GM23338 (cell line): ENCODE results near the gene PLS3. TPM values are rescaled to one million over a fixed set of nuclear protein-coding genes. Genes with fewer than 3 reads are reported as not detected.

Experiments used
- ATAC-seq: fragments of 200-7000 bp; cut with Tn5 transposase; 3 replicates; pipeline ENCODE4 v1.9.1; 2020
- DNase-seq: peaks from one replicate; pipeline ENCODE4 v3.0.0-alpha.2; 2015; ENCODE audit warnings: low spot score
- H2AFZ ChIP-seq: fragments of 200-600 bp; sonication (generic); 2 replicates; pipeline ENCODE4 v1.8.0; 2016; ENCODE audit warnings: antibody characterized with exemption, mild to moderate bottlenecking, moderate library complexity
- H3F3A ChIP-seq: fragments of 200-600 bp; sonication (generic); replicated peaks from 2 replicates; pipeline ENCODE4 v1.8.0; 2017; ENCODE audit warnings: antibody characterized with exemption, mixed run types, low read depth
- H3K27ac ChIP-seq: fragments of 200-600 bp; sonication (generic); 2 replicates; pipeline ENCODE4 v1.6.1; 2016; ENCODE audit warnings: low read depth
- H3K27me3 ChIP-seq: fragments of 200-600 bp; sonication (generic); 2 replicates; pipeline ENCODE4 v1.8.0; 2016; ENCODE audit warnings: mild to moderate bottlenecking, mixed run types, moderate library complexity; ENCODE audit not compliant: insufficient read depth
- H3K36me3 ChIP-seq: fragments of 200-600 bp; sonication (generic); 2 replicates; pipeline ENCODE4 v1.8.0; 2016; ENCODE audit warnings: mild to moderate bottlenecking; ENCODE audit not compliant: insufficient read depth
- H3K4me1 ChIP-seq: fragments of 200-600 bp; sonication (generic); 2 replicates; pipeline ENCODE4 v1.8.0; 2016; ENCODE audit warnings: mild to moderate bottlenecking, moderate library complexity; ENCODE audit not compliant: insufficient read depth
- H3K4me2 ChIP-seq: fragments of 200-600 bp; sonication (generic); 2 replicates; pipeline ENCODE4 v1.7.1; 2017; ENCODE audit warnings: mixed run types
- H3K4me3 ChIP-seq: fragments of 200-600 bp; sonication (generic); 2 replicates; pipeline ENCODE4 v1.6.1; 2016; ENCODE audit warnings: mixed run types
- H3K79me2 ChIP-seq: fragments of 200-600 bp; sonication (generic); replicated peaks from 2 replicates; pipeline ENCODE4 v1.8.0; 2017; ENCODE audit warnings: mild to moderate bottlenecking; ENCODE audit not compliant: insufficient read depth
- H3K9me2 ChIP-seq: fragments of 200-600 bp; sonication (generic); 2 replicates; pipeline ENCODE4 v1.8.0; 2017; ENCODE audit not compliant: insufficient read depth
- H4K20me1 ChIP-seq: fragments of 200-600 bp; sonication (generic); replicated peaks from 2 replicates; pipeline ENCODE4 v1.8.0; 2017; ENCODE audit warnings: mild to moderate bottlenecking; ENCODE audit not compliant: insufficient read depth
- H3K27ac Mint-ChIP-seq: 2 replicates; pipeline ENCODE4 v1.8.0; 2020; ENCODE audit warnings: inconsistent platforms, mild to moderate bottlenecking, moderate library complexity, mixed read lengths
- H3K27me3 Mint-ChIP-seq: 3 replicates; pipeline ENCODE4 v1.8.0; 2022; ENCODE audit warnings: low read depth, mild to moderate bottlenecking, moderate library complexity, mixed read lengths, inconsistent platforms; ENCODE audit not compliant: insufficient read depth, poor library complexity
- H3K36me3 Mint-ChIP-seq: 3 replicates; pipeline ENCODE4 v1.8.0; 2021; ENCODE audit warnings: low read depth, mild to moderate bottlenecking, inconsistent platforms, moderate library complexity, mixed read lengths
- H3K4me1 Mint-ChIP-seq: 3 replicates; pipeline ENCODE4 v1.8.0; 2020; ENCODE audit warnings: mild to moderate bottlenecking, inconsistent platforms, mixed read lengths
- H3K4me3 Mint-ChIP-seq: 3 replicates; pipeline ENCODE4 v1.8.0; 2021; ENCODE audit warnings: moderate library complexity, mild to moderate bottlenecking, inconsistent platforms, mixed read lengths
- H3K9me3 Mint-ChIP-seq: 3 replicates; pipeline ENCODE4 v1.8.0; 2020; ENCODE audit warnings: moderate library complexity, mild to moderate bottlenecking, inconsistent platforms, mixed read lengths
- CREB1 ChIP-seq: fragments of 250-450 bp; sonication (Bioruptor Pico); IDR thresholded peaks from 2 replicates; pipeline ENCODE4 v1.5.0; 2020; ENCODE audit warnings: low read depth, mild to moderate bottlenecking, moderate library complexity
- EZH2 ChIP-seq: fragments of 200-600 bp; sonication (generic); IDR thresholded peaks from one replicate; pipeline ENCODE4 v1.8.0; 2017; ENCODE audit warnings: antibody characterized with exemption, mild to moderate bottlenecking, low read depth; ENCODE audit not compliant: unreplicated experiment
- EZH2phosphoT487 ChIP-seq: fragments of 200-600 bp; sonication (generic); IDR thresholded peaks from one replicate; pipeline ENCODE4 v1.8.1; 2018; ENCODE audit warnings: antibody characterized with exemption; ENCODE audit not compliant: unreplicated experiment
- JUNB ChIP-seq: IDR thresholded peaks from one replicate; pipeline ENCODE4 v1.6.1; 2016; ENCODE audit warnings: antibody characterized with exemption; ENCODE audit not compliant: unreplicated experiment
- NANOG ChIP-seq: IDR thresholded peaks from 2 replicates; pipeline ENCODE4 v1.6.1; 2016; ENCODE audit warnings: antibody characterized with exemption, borderline replicate concordance
- POLR2AphosphoS5 ChIP-seq: IDR thresholded peaks from 2 replicates; pipeline ENCODE4 v1.6.1; 2016; ENCODE audit warnings: antibody characterized with exemption, low read depth
- STAT1 ChIP-seq: IDR thresholded peaks from one replicate; pipeline ENCODE4 v1.6.1; 2016; ENCODE audit warnings: antibody characterized with exemption; ENCODE audit not compliant: unreplicated experiment
- ZNF114 ChIP-seq: fragments of 250-450 bp; sonication (Bioruptor Pico); IDR thresholded peaks from 2 replicates; pipeline ENCODE4 v1.5.0; 2020; ENCODE audit warnings: mild to moderate bottlenecking, moderate library complexity
- ZNF331 ChIP-seq: fragments of 250-450 bp; sonication (Bioruptor Pico); IDR thresholded peaks from 2 replicates; pipeline ENCODE4 v1.5.0; 2020; ENCODE audit warnings: low read depth, mild to moderate bottlenecking, moderate library complexity
- polyA plus RNA-seq: library from polyadenylated mRNA; unstranded; fragments of >200 nt; fragmentation: Nextera tagmentation; extraction: Ambion mirVana; gene quantifications from 2 replicates; pipeline ENCODE4 v1.2.1, GENCODE V29; 2016
- total RNA-seq: library from RNA; depleted of rRNA; stranded (reverse); fragments of >200 nt; shearing (Covaris generic); gene quantifications from 2 replicates; pipeline ENCODE4 v1.2.3, GENCODE V29; 2014
- TF ChIP-seq, protein P1 (sequence below), 2 experiments: fragments of 200-600 bp in 1 of 2; sonication (generic) in 1 of 2; conservative IDR thresholded peaks; 2 replicates each; pipeline versions ENCODE4 v1.5.1 to v1.6.1; 2016 to 2017; ENCODE audit warnings: antibody characterized with exemption in 2 of 2, low read depth in 2 of 2, mild to moderate bottlenecking in 2 of 2, moderate library complexity in 1 of 2
- TF ChIP-seq, protein P2 (sequence below): fragments of 250-450 bp; sonication (Bioruptor Pico); IDR thresholded peaks from 2 replicates; pipeline ENCODE4 v1.5.0; 2020; ENCODE audit warnings: mild to moderate bottlenecking, moderate library complexity
- TF ChIP-seq, protein P3 (sequence below): IDR thresholded peaks from one replicate; pipeline ENCODE4 v1.6.1; 2018; ENCODE audit warnings: antibody characterized with exemption; ENCODE audit not compliant: unreplicated experiment

PLS3 gene
- total and polyA plus RNA-seq, 2 experiments from 2014 or later: 81.6 to 128 TPM

DNA sequence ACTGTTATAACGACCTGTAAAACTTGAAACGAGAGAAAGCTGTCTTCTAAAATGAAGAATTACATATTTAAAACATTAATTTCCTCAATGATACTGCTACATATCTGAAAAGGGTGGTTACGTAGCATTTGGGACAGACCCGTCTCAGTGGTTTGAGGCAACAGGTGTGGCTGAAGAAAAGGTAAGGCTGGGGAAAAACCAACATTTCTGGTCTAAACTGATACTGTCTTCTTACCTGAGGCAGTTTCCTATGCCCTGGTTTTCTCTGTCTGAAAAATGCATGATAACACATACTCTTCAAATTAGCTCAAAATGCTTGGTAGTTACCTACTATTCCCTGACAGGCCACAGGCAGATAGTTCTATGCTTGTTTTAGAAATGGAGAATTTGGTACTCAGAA is 30.4 kb downstream of the PLS3 start:
- Histone ChIP-seq H3K27ac (no peak overlapping the region), H4K20me1 (no peaks in the 10 kb centered on the region), H3K4me3 (no peak overlapping the region), H3K4me2 (no peak overlapping the region), H3K36me3 (no peaks in the 10 kb centered on the region), H3K9me2 (no peaks in the 10 kb centered on the region), H3K79me2 (peaks cover 85% of the 10 kb centered on the region), H3K27me3 (no peaks in the 10 kb centered on the region), H3F3A (no peaks in the 10 kb centered on the region), H2AFZ (no peak overlapping the region), H3K4me1 (peaks cover 33% of the 10 kb centered on the region)
- H3K4me3 Mint-ChIP-seq: no peak overlapping the region
- H3K9me3 Mint-ChIP-seq: no peaks in the 10 kb centered on the region
- peaks cover 48% of the 10 kb centered on the region for H3K4me1 Mint-ChIP-seq
- DNase-seq: no peak
- no peaks in the 10 kb centered on the region for H3K36me3 Mint-ChIP-seq
- H3K27ac Mint-ChIP-seq: no peak overlapping the region
- peaks cover 2% of the 10 kb centered on the region for H3K27me3 Mint-ChIP-seq
- TF ChIP-seq CREB1 (no peak), JUNB (no peak), EZH2phosphoT487 (no peak), NANOG (no peak), ZNF331 (CRISPR knock-in tag) (no peak), ZNF114 (no peak), EZH2 (no peak), STAT1 (no peak), POLR2AphosphoS5 (no peak)
- TF ChIP-seq, protein P1, sequence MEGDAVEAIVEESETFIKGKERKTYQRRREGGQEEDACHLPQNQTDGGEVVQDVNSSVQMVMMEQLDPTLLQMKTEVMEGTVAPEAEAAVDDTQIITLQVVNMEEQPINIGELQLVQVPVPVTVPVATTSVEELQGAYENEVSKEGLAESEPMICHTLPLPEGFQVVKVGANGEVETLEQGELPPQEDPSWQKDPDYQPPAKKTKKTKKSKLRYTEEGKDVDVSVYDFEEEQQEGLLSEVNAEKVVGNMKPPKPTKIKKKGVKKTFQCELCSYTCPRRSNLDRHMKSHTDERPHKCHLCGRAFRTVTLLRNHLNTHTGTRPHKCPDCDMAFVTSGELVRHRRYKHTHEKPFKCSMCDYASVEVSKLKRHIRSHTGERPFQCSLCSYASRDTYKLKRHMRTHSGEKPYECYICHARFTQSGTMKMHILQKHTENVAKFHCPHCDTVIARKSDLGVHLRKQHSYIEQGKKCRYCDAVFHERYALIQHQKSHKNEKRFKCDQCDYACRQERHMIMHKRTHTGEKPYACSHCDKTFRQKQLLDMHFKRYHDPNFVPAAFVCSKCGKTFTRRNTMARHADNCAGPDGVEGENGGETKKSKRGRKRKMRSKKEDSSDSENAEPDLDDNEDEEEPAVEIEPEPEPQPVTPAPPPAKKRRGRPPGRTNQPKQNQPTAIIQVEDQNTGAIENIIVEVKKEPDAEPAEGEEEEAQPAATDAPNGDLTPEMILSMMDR (conservative IDR thresholded peaks at IDR 0.05; ENCODE audit: low read depth in 2 of 2): no peak
- TF ChIP-seq, protein P2, sequence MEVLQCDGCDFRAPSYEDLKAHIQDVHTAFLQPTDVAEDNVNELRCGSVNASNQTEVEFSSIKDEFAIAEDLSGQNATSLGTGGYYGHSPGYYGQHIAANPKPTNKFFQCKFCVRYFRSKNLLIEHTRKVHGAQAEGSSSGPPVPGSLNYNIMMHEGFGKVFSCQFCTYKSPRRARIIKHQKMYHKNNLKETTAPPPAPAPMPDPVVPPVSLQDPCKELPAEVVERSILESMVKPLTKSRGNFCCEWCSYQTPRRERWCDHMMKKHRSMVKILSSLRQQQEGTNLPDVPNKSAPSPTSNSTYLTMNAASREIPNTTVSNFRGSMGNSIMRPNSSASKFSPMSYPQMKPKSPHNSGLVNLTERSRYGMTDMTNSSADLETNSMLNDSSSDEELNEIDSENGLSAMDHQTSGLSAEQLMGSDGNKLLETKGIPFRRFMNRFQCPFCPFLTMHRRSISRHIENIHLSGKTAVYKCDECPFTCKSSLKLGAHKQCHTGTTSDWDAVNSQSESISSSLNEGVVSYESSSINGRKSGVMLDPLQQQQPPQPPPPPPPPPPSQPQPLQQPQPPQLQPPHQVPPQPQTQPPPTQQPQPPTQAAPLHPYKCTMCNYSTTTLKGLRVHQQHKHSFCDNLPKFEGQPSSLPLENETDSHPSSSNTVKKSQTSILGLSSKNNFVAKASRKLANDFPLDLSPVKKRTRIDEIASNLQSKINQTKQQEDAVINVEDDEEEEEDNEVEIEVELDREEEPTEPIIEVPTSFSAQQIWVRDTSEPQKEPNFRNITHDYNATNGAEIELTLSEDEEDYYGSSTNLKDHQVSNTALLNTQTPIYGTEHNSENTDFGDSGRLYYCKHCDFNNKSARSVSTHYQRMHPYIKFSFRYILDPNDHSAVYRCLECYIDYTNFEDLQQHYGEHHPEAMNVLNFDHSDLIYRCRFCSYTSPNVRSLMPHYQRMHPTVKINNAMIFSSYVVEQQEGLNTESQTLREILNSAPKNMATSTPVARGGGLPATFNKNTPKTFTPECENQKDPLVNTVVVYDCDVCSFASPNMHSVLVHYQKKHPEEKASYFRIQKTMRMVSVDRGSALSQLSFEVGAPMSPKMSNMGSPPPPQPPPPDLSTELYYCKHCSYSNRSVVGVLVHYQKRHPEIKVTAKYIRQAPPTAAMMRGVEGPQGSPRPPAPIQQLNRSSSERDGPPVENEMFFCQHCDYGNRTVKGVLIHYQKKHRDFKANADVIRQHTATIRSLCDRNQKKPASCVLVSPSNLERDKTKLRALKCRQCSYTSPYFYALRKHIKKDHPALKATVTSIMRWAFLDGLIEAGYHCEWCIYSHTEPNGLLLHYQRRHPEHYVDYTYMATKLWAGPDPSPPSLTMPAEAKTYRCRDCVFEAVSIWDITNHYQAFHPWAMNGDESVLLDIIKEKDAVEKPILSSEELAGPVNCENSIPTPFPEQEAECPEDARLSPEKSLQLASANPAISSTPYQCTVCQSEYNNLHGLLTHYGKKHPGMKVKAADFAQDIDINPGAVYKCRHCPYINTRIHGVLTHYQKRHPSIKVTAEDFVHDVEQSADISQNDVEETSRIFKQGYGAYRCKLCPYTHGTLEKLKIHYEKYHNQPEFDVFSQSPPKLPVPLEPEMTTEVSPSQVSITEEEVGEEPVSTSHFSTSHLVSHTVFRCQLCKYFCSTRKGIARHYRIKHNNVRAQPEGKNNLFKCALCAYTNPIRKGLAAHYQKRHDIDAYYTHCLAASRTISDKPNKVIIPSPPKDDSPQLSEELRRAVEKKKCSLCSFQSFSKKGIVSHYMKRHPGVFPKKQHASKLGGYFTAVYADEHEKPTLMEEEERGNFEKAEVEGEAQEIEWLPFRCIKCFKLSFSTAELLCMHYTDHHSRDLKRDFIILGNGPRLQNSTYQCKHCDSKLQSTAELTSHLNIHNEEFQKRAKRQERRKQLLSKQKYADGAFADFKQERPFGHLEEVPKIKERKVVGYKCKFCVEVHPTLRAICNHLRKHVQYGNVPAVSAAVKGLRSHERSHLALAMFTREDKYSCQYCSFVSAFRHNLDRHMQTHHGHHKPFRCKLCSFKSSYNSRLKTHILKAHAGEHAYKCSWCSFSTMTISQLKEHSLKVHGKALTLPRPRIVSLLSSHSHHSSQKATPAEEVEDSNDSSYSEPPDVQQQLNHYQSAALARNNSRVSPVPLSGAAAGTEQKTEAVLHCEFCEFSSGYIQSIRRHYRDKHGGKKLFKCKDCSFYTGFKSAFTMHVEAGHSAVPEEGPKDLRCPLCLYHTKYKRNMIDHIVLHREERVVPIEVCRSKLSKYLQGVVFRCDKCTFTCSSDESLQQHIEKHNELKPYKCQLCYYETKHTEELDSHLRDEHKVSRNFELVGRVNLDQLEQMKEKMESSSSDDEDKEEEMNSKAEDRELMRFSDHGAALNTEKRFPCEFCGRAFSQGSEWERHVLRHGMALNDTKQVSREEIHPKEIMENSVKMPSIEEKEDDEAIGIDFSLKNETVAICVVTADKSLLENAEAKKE (CRISPR knock-in tag): no peak
- TF ChIP-seq, protein P3, sequence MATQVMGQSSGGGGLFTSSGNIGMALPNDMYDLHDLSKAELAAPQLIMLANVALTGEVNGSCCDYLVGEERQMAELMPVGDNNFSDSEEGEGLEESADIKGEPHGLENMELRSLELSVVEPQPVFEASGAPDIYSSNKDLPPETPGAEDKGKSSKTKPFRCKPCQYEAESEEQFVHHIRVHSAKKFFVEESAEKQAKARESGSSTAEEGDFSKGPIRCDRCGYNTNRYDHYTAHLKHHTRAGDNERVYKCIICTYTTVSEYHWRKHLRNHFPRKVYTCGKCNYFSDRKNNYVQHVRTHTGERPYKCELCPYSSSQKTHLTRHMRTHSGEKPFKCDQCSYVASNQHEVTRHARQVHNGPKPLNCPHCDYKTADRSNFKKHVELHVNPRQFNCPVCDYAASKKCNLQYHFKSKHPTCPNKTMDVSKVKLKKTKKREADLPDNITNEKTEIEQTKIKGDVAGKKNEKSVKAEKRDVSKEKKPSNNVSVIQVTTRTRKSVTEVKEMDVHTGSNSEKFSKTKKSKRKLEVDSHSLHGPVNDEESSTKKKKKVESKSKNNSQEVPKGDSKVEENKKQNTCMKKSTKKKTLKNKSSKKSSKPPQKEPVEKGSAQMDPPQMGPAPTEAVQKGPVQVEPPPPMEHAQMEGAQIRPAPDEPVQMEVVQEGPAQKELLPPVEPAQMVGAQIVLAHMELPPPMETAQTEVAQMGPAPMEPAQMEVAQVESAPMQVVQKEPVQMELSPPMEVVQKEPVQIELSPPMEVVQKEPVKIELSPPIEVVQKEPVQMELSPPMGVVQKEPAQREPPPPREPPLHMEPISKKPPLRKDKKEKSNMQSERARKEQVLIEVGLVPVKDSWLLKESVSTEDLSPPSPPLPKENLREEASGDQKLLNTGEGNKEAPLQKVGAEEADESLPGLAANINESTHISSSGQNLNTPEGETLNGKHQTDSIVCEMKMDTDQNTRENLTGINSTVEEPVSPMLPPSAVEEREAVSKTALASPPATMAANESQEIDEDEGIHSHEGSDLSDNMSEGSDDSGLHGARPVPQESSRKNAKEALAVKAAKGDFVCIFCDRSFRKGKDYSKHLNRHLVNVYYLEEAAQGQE: no peak
- no peak for ATAC-seq
